ENCODE data around the gene TARBP2. TPM values are rescaled to one million over a fixed set of nuclear protein-coding genes. Genes with fewer than 3 reads are reported as not detected.

The TARBP2 gene
- total RNA-seq, 1 experiment from 2014 or later: 74.0 TPM

DNA sequence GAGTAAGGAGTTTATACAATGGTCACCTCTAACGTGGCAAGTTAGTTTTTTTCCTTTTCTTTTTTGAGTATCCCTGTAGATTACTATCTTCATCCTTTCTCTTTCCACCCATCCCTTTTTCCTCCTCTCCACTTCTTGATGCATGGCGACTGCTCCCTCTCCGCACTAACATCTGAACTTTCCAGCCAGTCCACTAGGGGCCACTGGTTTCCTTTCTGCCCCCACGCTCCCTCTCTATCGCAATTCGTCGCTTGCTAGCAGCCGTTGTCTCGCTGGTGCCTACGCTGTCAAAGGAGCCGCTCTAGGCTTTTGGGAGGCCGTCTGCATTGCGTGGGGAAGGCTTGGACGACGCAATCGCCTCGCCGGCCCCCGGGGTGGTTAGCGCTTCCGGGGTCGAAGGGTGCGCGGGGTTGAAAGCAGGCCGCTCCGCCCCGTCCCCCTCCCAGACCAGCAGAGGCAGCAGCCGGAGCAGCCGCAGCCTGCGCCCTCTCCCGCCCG lies 49.4 kb upstream of the TARBP2 start, which contains the start of gene PCBP2 (continued):
- TF ChIP-seq ZSCAN18 (CRISPR knock-in tag; IDR thresholded peaks at IDR 0.05): no peak
- TF ChIP-seq, protein P1, sequence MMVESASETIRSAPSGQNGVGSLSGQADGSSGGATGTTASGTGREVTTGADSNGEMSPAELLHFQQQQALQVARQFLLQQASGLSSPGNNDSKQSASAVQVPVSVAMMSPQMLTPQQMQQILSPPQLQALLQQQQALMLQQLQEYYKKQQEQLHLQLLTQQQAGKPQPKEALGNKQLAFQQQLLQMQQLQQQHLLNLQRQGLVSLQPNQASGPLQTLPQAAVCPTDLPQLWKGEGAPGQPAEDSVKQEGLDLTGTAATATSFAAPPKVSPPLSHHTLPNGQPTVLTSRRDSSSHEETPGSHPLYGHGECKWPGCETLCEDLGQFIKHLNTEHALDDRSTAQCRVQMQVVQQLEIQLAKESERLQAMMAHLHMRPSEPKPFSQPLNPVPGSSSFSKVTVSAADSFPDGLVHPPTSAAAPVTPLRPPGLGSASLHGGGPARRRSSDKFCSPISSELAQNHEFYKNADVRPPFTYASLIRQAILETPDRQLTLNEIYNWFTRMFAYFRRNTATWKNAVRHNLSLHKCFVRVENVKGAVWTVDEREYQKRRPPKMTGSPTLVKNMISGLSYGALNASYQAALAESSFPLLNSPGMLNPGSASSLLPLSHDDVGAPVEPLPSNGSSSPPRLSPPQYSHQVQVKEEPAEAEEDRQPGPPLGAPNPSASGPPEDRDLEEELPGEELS (CRISPR knock-in tag; IDR thresholded peaks at IDR 0.05): peak; percentile 82
- TF ChIP-seq NR2C2 (CRISPR knock-in tag; IDR thresholded peaks at IDR 0.05): peak; percentile 99
- no peak for TF ChIP-seq E2F1 (CRISPR knock-in tag; IDR thresholded peaks at IDR 0.05)
- no peak for TF ChIP-seq PREB (CRISPR knock-in tag; IDR thresholded peaks at IDR 0.05; ENCODE audit: borderline replicate concordance)
- TF ChIP-seq AFF4 (CRISPR knock-in tag; IDR thresholded peaks at IDR 0.05; ENCODE audit: borderline replicate concordance): no peak
- TF ChIP-seq PRRX2 (CRISPR knock-in tag; IDR thresholded peaks at IDR 0.05): 0 out of 2 replicates have a peak, but pooled peaks have one; percentile 39
- TF ChIP-seq MAX (CRISPR knock-in tag; IDR thresholded peaks at IDR 0.05): peak; percentile 38; the same call in 1 of the 2 replicates
- no peak for TF ChIP-seq NFATC4 (CRISPR knock-in tag; IDR thresholded peaks at IDR 0.05)
- TF ChIP-seq, protein P2, sequence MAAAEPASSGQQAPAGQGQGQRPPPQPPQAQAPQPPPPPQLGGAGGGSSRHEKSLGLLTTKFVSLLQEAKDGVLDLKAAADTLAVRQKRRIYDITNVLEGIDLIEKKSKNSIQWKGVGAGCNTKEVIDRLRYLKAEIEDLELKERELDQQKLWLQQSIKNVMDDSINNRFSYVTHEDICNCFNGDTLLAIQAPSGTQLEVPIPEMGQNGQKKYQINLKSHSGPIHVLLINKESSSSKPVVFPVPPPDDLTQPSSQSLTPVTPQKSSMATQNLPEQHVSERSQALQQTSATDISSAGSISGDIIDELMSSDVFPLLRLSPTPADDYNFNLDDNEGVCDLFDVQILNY (CRISPR knock-in tag; IDR thresholded peaks at IDR 0.05): no peak
- TF ChIP-seq MXD4 (CRISPR knock-in tag; IDR thresholded peaks at IDR 0.05; ENCODE audit: borderline replicate concordance): no peak
- TF ChIP-seq FOXP1 (CRISPR knock-in tag; IDR thresholded peaks at IDR 0.05; ENCODE audit: borderline replicate concordance): no peak
- TF ChIP-seq ATF3 (CRISPR knock-in tag; conservative IDR thresholded peaks at IDR 0.05): no peak
- TF ChIP-seq RELA (CRISPR knock-in tag; IDR thresholded peaks at IDR 0.05; ENCODE audit: borderline replicate concordance): no peak
- TF ChIP-seq SP1 (CRISPR knock-in tag; conservative IDR thresholded peaks at IDR 0.05): peak; percentile 90
- TF ChIP-seq NFYB (CRISPR knock-in tag; conservative IDR thresholded peaks at IDR 0.05; ENCODE audit: low read depth): 0 out of 2 replicates have a peak, but pooled peaks have one; percentile 5
- peak; percentile 4; the same call in 1 of the 2 replicates for TF ChIP-seq ZNF423 (CRISPR knock-in tag; IDR thresholded peaks at IDR 0.05)
- TF ChIP-seq ZNF416 (CRISPR knock-in tag; IDR thresholded peaks at IDR 0.05): no peak
- TF ChIP-seq ZNF121 (CRISPR knock-in tag; IDR thresholded peaks at IDR 0.05): no peak
- no peak for TF ChIP-seq SMAD4 (CRISPR knock-in tag; IDR thresholded peaks at IDR 0.05)
- no peak for TF ChIP-seq USF2 (CRISPR knock-in tag; IDR thresholded peaks at IDR 0.05)
- no peak for TF ChIP-seq ZNF281 (CRISPR knock-in tag; IDR thresholded peaks at IDR 0.05)
